Activated naive CD8-positive, alpha-beta T cell treated with anti-CD3 and anti-CD28 coated beads, Interleukin-2, amount 10 ng/mL, durations not matched to agents 7 days and 5 days (primary cell): Measurements from ENCODE around the gene CHAD. TPM values are rescaled to one million over a fixed set of nuclear protein-coding genes. Genes with fewer than 3 reads are reported as not detected.
A peak's percentile ranks its signal among the peaks of the same experiment; 100 is the strongest.
"Not testable (repeated sequence)": the region's sequence is repeated elsewhere in the genome, so short reads cannot be mapped to it uniquely, and the experiment has no call there.

Source experiments
- ATAC-seq: fragments of 150-1000 bp; cut with Tn5 transposase; one replicate; pipeline ENCODE4 v1.10.0; 2021; ENCODE audit warnings: low read depth, moderate library complexity
- POLR2A ChIA-PET: fragments of 350-600 bp; sonication (Branson Sonifier 250); formaldehyde crosslinking; loops from one replicate; lab custom pipeline; 2021; ENCODE audit warnings: antibody characterized with exemption; lab: Charles Lee
- DNase-seq: peaks from one replicate; pipeline ENCODE4 v3.0.0; 2021
- H3K27ac Mint-ChIP-seq: one replicate; pipeline ENCODE4 v1.8.0; 2022; ENCODE audit warnings: mild to moderate bottlenecking, mixed read lengths
- H3K27me3 Mint-ChIP-seq: one replicate; pipeline ENCODE4 v1.8.0; 2022; ENCODE audit warnings: mild to moderate bottlenecking, moderate library complexity, mixed read lengths
- H3K36me3 Mint-ChIP-seq: one replicate; pipeline ENCODE4 v1.8.0; 2021; ENCODE audit warnings: mild to moderate bottlenecking, mixed read lengths
- H3K4me1 Mint-ChIP-seq: one replicate; pipeline ENCODE4 v1.8.0; 2021; ENCODE audit warnings: mixed read lengths
- H3K4me3 Mint-ChIP-seq: one replicate; pipeline ENCODE4 v1.8.0; 2022; ENCODE audit warnings: mild to moderate bottlenecking, moderate library complexity, mixed read lengths
- H3K9me3 Mint-ChIP-seq: one replicate; pipeline ENCODE4 v1.8.0; 2021; ENCODE audit warnings: mixed read lengths
- total RNA-seq, 2 experiments: library from RNA; stranded (reverse); gene quantifications; one replicate each; pipeline ENCODE4 v1.2.3, GENCODE V29; 2021

Gene CHAD
- total RNA-seq, 2 experiments from 2014 or later = not detected

DNA sequence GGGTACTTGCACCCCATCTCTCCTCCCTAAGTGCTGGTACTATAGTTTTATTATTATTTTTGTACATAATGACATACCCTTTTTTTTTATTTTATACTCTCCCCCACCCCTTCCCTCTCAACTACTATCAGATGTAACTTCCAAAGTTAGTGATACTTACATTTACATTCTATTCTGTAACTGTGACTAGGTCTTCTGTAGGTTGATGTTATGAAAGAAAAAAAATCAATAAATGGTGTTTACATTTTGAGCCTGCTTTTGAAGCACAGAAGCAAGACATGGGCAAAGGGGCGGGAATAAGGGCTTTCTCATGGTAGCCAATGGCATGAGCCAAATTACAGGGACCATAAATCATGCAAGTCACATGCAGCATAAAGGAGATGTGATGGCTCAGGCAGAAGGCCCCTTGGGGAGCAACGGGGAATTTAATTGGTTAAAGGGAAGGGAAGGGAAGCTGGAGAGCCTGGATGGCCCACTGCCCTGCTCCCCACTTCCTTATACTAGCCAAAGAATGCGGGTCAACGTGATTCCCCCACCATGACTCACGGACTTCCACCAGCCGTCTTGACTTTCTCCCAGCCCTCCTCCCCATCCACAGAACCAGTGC lies 45.0 kb downstream of the CHAD start:
- H3K27me3 Mint-ChIP-seq = peaks cover 2% of the 10 kb centered on the region
- no peak overlapping the region for H3K4me3 Mint-ChIP-seq
- no peak for ATAC-seq
- peaks cover 5% of the 10 kb centered on the region for H3K9me3 Mint-ChIP-seq
- peaks cover 31% of the 10 kb centered on the region for H3K4me1 Mint-ChIP-seq
- no peak overlapping the region for H3K27ac Mint-ChIP-seq
- POLR2A ChIA-PET = no interaction called here
- H3K36me3 Mint-ChIP-seq = peaks cover 5% of the 10 kb centered on the region
- no peak for DNase-seq

DNA sequence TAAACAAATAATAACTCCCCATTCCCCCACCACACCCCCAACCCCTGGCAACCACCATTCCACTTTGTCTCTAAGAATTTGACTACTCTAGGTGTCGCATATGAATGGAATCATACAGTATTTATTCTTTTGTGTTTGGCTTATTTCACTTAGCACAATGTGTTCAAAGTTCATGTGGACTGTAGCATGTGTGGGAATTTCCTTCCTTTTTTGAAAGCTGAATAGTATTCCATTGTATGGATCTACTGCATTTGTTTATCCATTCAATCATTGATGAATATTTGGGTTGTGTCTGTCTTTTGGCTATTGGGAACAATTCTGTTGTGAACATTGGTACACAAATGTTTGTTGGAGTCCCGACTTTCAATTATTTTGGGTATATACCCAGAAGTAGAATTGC lies 45.9 kb downstream of the CHAD start:
- Mint-ChIP-seq H3K4me3 (no peak overlapping the region), H3K27me3 (peaks cover 2% of the 10 kb centered on the region), H3K27ac (no peak overlapping the region), H3K4me1 (peaks cover 29% of the 10 kb centered on the region), H3K36me3 (peaks cover 5% of the 10 kb centered on the region), H3K9me3 (peaks cover 5% of the 10 kb centered on the region)
- no peak for DNase-seq
- ATAC-seq = no peak
- POLR2A ChIA-PET = interaction anchor here (2.1 kb wide), 1 partner anchor 8 kb away, joined by 7 read pairs; no protein-coding TSS in a partner anchor

- DNase-seq (peak; percentile 35), ATAC-seq (no peak)
- POLR2A ChIA-PET = interaction anchor here (0.6 to 2.1 kb wide), 6 partner anchors 9 to 252 kb away, joined by 3 to 7 read pairs (median 6); partner anchors contain the start of gene LRRC59
Observed at GRCh38 chr17:50421308-50422051, 47.2 kb downstream of the CHAD start.

DNA sequence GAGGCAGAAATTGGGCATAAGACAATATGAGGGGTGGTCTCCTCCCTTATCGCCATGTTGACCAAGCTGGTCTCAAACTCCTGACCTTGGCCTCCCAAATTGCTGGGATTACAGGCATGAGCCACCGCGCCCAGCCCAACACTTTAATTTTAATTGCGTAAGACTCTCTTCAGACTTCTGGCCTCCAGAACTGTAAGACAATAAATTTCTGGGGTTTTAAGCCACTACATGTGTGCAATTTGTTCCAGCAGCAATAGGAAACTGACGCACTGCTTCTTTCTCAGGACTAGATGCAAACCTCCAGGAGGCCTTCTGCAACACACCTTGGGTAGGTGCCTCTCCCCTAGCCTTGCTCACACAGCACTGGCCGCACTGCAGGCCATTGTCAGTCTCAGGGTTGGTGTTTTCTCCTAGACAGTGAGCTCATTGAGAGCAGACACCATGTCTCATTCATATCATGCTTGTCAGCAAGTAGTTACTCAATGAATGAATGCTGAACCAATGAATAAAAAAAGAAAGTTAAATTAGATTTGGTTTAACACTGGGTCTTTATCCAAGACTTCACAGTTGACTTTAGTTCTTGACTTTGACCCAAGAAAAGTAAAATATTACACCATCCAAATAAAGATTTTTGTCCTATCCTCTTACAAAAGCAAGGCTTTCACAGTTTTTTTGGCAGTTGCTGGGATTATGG lies 48.1 kb downstream of the CHAD start:
- H3K9me3 Mint-ChIP-seq = peaks cover 5% of the 10 kb centered on the region
- POLR2A ChIA-PET = interaction anchor here (0.6 to 2.1 kb wide), 4 partner anchors 10 to 47 kb away, joined by 3 to 7 read pairs (median 5); partner anchors contain the start of gene LRRC59
- H3K4me3 Mint-ChIP-seq = peak overlapping the region; percentile 71

More at GRCh38 chr17:50421308-50422051, 47.2 kb downstream of the CHAD start:
- H3K4me1 Mint-ChIP-seq = peaks cover 18% of the 10 kb centered on the region
- H3K9me3 Mint-ChIP-seq = peaks cover 5% of the 10 kb centered on the region
- H3K4me3 Mint-ChIP-seq = peak overlapping the region; percentile 71
- H3K36me3 Mint-ChIP-seq = peaks cover 3% of the 10 kb centered on the region
- peak overlapping the region; percentile 86 for H3K27ac Mint-ChIP-seq
- H3K27me3 Mint-ChIP-seq = peaks cover 7% of the 10 kb centered on the region

GRCh38 chr17:50419577-50419976 lies 49.1 kb downstream of the CHAD start:
- H3K4me3 Mint-ChIP-seq, DNase-seq, H3K27me3 Mint-ChIP-seq, H3K36me3 Mint-ChIP-seq, ATAC-seq, POLR2A ChIA-PET, H3K9me3 Mint-ChIP-seq: not testable (repeated sequence)
- peaks cover 11% of the 10 kb centered on the region for H3K4me1 Mint-ChIP-seq
- H3K27ac Mint-ChIP-seq = peak overlapping the region; percentile 6

More for the DNA sequence above, 48.1 kb downstream of the CHAD start:
- H3K27me3 Mint-ChIP-seq = peaks cover 7% of the 10 kb centered on the region
- ATAC-seq (no peak), DNase-seq (no peak)
- H3K27ac Mint-ChIP-seq = peak overlapping the region; percentile 86
- H3K4me1 Mint-ChIP-seq = peaks cover 17% of the 10 kb centered on the region
- H3K36me3 Mint-ChIP-seq = peaks cover 3% of the 10 kb centered on the region

GRCh38 chr17:50414808-50415207 lies 53.9 kb downstream of the CHAD start:
- no peak overlapping the region for H3K4me3 Mint-ChIP-seq
- H3K36me3 Mint-ChIP-seq = peaks cover 3% of the 10 kb centered on the region
- H3K9me3 Mint-ChIP-seq = peaks cover 5% of the 10 kb centered on the region
- no peak for ATAC-seq
- POLR2A ChIA-PET = no interaction called here
- no peak for DNase-seq
- no peaks in the 10 kb centered on the region for H3K4me1 Mint-ChIP-seq
- no peak overlapping the region for H3K27ac Mint-ChIP-seq
- peaks cover 26% of the 10 kb centered on the region for H3K27me3 Mint-ChIP-seq

Other genes starting within 250 kb of the CHAD start
- not detected for gene TMEM92, start 194.4 kb downstream of the CHAD start, total RNA-seq
- gene XYLT2, start 122.8 kb downstream of the CHAD start, total RNA-seq = 10 to 100 TPM; 29.0 to 31.9 TPM
- gene MRPL27, start 95.7 kb downstream of the CHAD start, total RNA-seq = 10 to 100 TPM; 49.6 to 51.0 TPM
- gene EME1, start 95.7 kb downstream of the CHAD start, total RNA-seq = 10 to 100 TPM; 27.3 to 28.8 TPM
- 10 to 100 TPM; 45.0 to 47.1 TPM for gene LRRC59, start 71.4 kb downstream of the CHAD start, total RNA-seq
- gene ACSF2, start 42.7 kb downstream of the CHAD start, total RNA-seq = 10 to 100 TPM; 42.1 to 45.0 TPM
- gene RSAD1, start 10.0 kb upstream of the CHAD start, total RNA-seq = 10 to 100 TPM; 42.7 to 43.5 TPM
- 1 to 10 TPM; 4.0 to 4.4 TPM for gene MYCBPAP, start 39.6 kb upstream of the CHAD start, total RNA-seq
- gene EPN3, start 63.9 kb upstream of the CHAD start, total RNA-seq = not detected
- gene SPATA20, start 78.3 kb upstream of the CHAD start, total RNA-seq = 10 to 100 TPM; 31.3 to 33.1 TPM
- gene CACNA1G, start 91.8 kb upstream of the CHAD start, total RNA-seq = under 1 TPM in 1 of 2 experiments, not detected in 1; 0.11 TPM
- 1 to 10 TPM in 1 of 2 experiments, under 1 TPM in 1; 0.77 to 1.4 TPM for gene ABCC3, start 166.0 kb upstream of the CHAD start, total RNA-seq
- gene ANKRD40, start 239.0 kb upstream of the CHAD start, total RNA-seq = 10 to 100 TPM; 30.3 to 31.4 TPM